HG03439 (cell line): ENCODE results near the gene ACMSD.
"Not testable (repeated sequence)": the region's sequence is repeated elsewhere in the genome, so short reads cannot be mapped to it uniquely, and the experiment has no call there.

Experiments
- ATAC-seq: cut with Tn5 transposase; IDR thresholded peaks from one replicate; pipeline ENCODE4 v1.9.1; 2021; ENCODE audit warnings: mild to moderate bottlenecking, moderate library complexity; ENCODE audit not compliant: unreplicated experiment

The ACMSD gene

DNA sequence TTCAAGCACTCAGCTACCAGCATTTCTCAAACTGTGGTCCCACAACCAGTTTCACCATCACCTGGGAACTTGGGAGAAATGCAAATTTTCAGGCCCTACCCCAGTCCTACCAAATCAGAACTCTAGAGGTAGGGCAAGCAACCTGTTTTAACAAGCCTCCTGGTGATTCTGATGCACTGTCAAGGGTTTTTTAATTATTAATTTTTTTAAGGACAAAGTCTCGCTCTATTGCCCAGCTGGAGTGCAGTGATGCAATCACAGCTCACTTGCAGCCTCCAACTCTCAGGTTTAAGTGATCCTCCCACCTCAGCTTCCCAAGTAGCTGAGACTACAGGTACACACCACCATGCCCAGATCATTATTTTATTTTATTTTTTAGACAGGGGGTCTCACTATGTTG, 7.8 kb downstream of the ACMSD start:
- ATAC-seq, result no peak

- ATAC-seq, result not testable (repeated sequence)
Measured at GRCh38 chr2:134847582-134847981, 9.2 kb downstream of the ACMSD start.

DNA sequence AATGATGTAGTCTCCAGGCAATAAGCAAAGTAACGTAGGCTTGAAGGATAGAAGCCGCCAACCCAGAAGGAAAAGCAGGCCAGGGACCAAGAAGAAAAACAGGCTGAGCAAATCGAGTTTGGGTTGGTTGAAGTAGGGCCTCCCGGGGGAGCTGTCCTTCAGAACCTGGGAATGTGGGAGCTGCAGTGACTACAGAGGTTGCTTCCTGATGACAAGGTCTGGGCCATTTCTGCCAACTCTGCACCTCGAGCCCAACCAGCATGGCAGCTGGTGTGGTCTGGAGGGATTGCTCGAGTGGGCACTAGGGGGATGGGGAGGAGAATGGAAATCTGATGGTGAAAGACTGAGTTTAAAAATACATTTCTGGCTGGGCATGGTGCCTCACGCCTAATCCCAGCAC, 14.1 kb downstream of the ACMSD start:
- ATAC-seq, result no peak

GRCh38 chr2:134855709-134856108, 17.3 kb downstream of the ACMSD start:
- no peak for ATAC-seq

DNA sequence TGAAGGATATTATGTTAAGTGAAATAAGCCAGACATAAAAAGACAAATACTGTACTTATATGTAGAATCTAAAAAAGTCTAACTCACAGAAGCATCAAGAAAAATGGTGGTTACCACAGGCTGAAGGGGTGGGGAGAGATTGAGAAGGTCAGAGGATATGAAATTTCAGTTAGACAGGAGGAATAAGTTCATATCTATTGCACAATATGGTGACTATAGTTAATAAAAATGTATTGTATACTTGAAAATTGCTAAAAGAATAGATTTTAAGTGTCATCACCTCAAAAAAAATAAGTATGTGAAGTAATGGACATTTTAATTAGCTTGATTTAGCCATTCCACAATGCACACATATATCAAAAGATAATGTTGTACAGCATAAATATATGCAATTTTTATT, 19.8 kb downstream of the ACMSD start:
- no peak for ATAC-seq

- ATAC-seq, result no peak
Measured at GRCh38 chr2:134861173-134861572, 22.8 kb downstream of the ACMSD start.

GRCh38 chr2:134862069-134862468, 23.7 kb downstream of the ACMSD start:
- ATAC-seq, result no peak

DNA sequence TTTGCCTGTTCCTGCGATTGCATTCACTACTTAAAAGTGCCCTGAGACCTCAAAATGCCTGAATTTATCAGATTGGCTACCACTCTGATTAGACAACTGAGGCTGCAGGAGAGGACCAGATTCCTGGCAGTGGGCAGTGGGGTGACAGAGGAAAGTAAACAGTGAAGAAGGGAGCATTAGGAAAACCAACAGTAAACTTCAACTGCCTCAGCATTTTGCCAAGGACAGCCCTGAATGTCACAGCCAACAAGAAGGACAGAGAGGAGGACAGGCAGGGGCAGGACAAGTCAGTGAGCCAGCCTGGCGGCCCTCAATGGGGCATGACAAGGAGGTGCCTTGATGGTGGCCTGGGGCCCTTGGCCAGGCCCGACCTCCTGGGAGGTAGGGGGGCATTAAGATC, 24.3 kb downstream of the ACMSD start:
- no peak for ATAC-seq

- no peak for ATAC-seq
Measured at GRCh38 chr2:134863446-134863845, 25.0 kb downstream of the ACMSD start.

DNA sequence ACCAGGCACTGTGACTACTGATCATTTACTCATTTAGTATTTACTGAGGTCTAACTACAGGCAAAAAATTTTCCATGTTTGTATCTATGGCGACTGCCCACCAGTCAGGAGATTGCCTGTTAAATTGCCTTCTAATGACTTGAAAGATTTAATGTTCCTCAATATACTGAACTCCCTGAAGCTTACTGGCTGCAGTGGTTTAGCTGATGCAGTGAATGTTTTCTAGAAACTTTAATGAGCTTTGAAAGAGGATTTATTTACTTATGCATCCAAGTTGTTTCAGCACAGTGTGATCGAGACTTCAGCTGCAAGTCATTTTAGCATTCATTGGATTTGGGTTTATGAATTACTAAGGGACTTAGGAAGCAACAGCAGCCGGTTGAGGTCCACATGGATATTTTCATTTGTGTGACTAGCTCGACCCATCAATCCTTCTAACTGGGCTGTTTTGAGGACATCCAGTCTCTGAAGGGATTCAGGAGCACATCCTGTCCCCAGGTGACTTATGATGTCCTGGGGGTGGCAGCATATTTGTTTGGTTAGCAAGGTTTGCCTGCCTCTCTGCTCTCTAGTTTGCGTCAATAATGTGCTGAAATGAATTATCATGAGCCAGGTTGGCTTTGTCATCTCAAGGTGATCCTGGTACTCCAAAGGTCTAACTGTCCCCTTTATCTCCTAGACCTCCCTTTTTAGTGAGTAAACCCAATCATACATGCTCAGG, 26.8 kb downstream of the ACMSD start:
- ATAC-seq, result no peak

DNA sequence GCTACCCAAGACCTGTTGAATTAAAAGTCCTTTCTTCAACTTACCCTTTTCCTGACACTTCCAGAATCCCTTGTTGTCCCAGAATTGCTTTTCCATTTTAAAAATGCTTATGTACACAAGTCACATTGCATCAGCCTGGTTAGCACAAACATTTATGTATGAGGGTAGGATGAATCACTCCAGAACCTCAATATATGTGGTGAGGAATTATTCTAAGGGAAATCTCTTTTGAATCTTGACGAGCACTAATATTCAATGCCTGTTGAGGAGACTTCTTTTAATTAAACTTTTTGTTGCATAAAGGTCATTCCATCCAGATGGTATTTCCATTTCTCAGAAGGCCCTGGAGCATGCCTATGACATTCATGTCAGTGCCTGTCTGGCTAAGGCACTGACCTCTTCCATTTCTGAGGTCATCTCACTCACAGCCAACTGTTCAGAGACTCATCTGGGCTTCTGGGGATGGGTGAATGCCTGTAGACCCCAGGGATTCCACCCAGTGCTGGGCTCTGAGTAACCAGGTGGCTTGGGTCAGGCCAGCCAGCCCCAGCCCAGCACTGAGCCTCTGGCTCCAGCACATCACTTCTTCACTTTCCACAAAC, 28.2 kb downstream of the ACMSD start:
- no peak for ATAC-seq

DNA sequence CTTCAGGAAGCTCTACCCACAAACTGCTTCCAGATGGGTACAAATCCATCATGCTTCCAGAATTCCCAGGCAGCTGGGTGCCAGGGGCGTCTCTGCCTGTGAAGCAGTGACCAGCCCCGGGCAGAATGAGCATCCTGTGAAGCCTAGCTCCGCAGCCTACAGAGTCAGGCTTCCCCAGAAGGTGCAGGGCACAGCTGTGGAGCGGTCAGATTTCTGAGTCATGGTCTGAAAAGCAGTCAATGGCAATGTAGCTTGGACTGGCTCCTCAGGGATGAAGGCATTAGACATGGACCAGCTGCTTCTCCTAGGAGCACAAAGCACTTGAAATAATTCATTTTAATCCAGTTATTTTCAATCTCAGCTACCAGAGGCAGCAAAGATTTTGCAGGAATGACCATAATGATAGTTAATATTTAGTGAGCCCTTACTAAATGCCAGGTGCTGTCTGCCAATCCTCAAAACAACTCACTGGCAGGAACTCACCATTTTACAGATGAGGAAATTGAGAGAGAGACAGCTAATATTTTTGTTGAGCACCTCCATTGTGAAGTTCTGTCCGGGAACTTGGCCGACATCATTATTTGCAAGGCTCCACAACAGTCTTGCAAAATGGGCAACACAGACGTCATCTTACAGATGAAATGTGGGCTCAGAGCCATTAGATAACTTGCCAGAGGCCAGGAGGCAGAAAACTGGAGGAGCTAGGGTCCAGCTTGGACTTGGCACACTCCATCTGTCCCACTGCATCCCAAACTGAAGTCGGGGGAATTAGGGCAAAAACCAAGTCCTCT, 31.7 kb downstream of the ACMSD start:
- no peak for ATAC-seq

DNA sequence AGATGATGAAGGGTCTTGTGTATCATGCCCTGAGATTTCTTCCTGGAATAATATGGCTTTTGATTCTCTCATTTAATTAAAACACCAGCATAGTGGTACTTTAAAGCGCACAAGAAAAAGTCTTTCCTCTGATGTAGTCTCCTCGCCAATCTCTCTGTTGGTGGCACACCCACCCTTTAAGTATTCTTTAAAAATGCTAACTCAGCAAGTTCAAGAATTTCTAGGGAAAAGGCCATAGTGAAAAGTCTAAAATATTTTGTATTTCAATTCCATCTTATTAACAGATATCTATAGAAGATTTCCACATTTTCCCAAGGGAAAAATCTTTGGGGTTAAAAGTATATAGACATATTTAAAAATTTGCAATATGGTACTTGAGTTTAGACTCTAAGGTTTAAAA, 34.7 kb downstream of the ACMSD start:
- no peak for ATAC-seq

GRCh38 chr2:134875309-134875708, 36.9 kb downstream of the ACMSD start:
- no peak for ATAC-seq

DNA sequence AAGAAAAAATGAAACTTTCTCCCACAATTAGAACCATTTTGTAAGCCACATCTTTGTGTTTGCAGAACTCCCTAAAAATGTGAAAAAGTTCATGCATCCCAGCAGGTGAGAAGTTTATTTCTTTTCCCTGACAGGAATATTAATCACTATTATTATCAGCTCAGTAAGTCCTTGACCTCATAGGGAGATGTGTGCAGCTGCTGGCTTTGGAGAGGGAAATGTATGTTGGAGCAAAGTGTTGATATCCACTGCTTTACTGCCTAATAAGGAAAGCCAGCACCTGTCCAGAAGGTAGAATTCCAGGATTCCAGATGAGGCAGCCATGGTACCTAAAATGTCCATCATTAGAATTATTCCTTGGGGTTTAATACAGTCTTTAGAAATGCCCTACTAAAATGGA, 44.4 kb downstream of the ACMSD start:
- no peak for ATAC-seq

GRCh38 chr2:134883552-134884293, 45.3 kb downstream of the ACMSD start:
- no peak for ATAC-seq

- no peak for ATAC-seq
Measured at GRCh38 chr2:134884435-134884834, 46.0 kb downstream of the ACMSD start.

DNA sequence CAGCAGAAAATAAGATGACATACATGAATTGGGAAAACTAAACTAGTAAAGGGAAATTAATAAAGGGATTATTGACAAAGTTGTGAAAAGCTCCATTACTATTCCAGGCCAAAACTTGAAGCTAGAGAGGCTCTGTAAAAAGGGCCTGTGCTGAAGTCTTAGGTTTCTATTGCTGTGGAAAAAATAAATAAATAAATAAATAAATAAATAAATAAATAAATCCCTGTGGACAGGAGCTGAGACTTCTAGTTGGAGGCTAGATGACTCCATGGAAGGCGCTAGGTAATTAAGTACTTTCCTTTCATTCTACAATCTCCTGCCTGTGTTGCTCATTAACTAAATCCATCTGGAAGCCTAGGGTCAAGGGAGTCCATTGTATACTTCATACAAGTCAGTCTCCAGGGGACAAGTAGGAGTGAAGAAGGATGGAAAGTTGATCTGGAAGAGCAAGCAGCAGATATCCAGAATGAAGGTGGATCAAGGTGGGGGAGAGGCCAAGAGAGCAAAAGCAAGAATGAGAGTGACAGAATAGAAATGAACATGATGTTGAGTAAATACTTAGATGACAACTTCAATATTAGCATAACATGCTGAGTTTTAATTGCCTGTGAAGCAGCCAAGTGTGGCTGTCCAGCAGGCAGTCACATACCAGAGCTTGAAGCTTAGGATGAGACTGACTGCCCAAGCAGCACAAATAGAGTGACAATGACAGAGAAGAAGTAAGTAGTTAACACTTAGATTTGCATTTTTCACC, 54.0 kb downstream of the ACMSD start:
- no peak for ATAC-seq

GRCh38 chr2:134897932-134898331, 59.5 kb downstream of the ACMSD start:
- no peak for ATAC-seq

DNA sequence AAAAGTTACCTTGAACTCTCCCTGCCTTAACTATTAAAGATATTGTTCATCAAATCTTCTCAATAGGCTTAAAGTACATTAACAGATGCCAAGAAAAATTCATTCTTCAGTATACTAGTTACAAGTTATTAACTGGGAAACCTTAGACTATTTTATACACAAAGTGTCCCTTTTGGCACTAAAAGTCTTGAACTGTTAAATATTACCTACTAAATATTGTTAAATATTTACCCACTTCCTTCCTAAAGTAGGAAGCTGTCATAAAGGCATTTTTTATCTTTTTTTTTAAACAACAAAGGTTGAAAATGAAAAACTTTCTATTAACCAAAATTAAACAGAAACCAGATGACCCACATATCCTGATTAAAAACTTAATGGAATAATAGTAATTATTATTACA, 60.8 kb downstream of the ACMSD start:
- no peak for ATAC-seq

DNA sequence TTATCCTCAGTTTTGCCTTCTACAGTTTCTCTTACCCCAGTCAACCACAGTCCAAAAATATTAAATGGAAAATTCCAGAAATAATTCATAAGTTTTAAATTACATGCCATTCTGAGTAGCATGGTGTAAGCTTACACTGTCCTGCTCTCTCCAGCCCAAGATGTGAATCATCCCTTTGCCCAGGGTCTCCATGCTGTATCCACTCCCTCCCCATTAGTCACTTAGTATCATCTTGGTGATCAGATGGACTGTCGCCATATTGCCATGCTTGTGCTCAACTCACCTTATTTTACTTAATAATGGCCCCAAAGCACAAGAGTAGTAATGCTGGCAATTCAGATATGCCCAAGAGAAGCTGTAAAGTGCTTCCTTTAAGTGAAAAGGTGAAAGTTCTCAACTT, 61.7 kb downstream of the ACMSD start:
- ATAC-seq, result no peak
